CD4-positive, alpha-beta T cell treated with Interleukin-12 subunit alpha and Interleukin-12 subunit beta, for 1 hour (primary cell): ENCODE data around the gene ARG2.
"Not testable (repeated sequence)": the region's sequence is repeated elsewhere in the genome, so short reads cannot be mapped to it uniquely, and the experiment has no call there.

ENCODE experiments used
- DNase-seq: peaks from one replicate; pipeline ENCODE4 v3.0.0-alpha.2; 2020

Gene ARG2

GRCh38 chr14:67589204-67589770 is 30.4 kb upstream of the ARG2 start:
- DNase-seq = no peak

- not testable (repeated sequence) for DNase-seq
These were observed 26.1 kb upstream of the ARG2 start for GRCh38 chr14:67593650-67594049.

- DNase-seq = no peak
These were observed 24.3 kb upstream of the ARG2 start for GRCh38 chr14:67595392-67595791.

- peak; percentile 95 for DNase-seq
These were observed 19.8 kb upstream of the ARG2 start, which contains the start of gene PIGH for GRCh38 chr14:67599698-67600561. TSS of gene PIGH (minus strand) at chr14:67600268. CDS start at chr14:67600203, 65 bp downstream.

- DNase-seq = not testable (repeated sequence)
These were observed 19.2 kb upstream of the ARG2 start for GRCh38 chr14:67600562-67600974.

- no peak for DNase-seq
These were observed 17.6 kb upstream of the ARG2 start for GRCh38 chr14:67602076-67602475.

GRCh38 chr14:67602995-67603545 is 16.6 kb upstream of the ARG2 start:
- no peak for DNase-seq

GRCh38 chr14:67607646-67608045 is 12.1 kb upstream of the ARG2 start:
- no peak for DNase-seq

GRCh38 chr14:67609642-67610310 is 9.9 kb upstream of the ARG2 start:
- DNase-seq = no peak

GRCh38 chr14:67610491-67610890 is 9.2 kb upstream of the ARG2 start:
- no peak for DNase-seq

GRCh38 chr14:67618617-67619063 is 1.1 kb upstream of the ARG2 start:
- peak; percentile 85 for DNase-seq

GRCh38 chr14:67620217-67620785 is 581 bp downstream of the ARG2 start:
- DNase-seq = no peak

- no peak for DNase-seq
These were observed 3.0 kb downstream of the ARG2 start for GRCh38 chr14:67622675-67623074.

- no peak for DNase-seq
These were observed 3.4 kb downstream of the ARG2 start for GRCh38 chr14:67623114-67623513.

- DNase-seq = not testable (repeated sequence)
These were observed 6.4 kb downstream of the ARG2 start for GRCh38 chr14:67626131-67626530.

GRCh38 chr14:67627519-67627918 is 7.8 kb downstream of the ARG2 start:
- DNase-seq = no peak

GRCh38 chr14:67630186-67630585 is 10.5 kb downstream of the ARG2 start:
- no peak for DNase-seq

- DNase-seq = no peak
These were observed 11.2 kb downstream of the ARG2 start for GRCh38 chr14:67630938-67631337.

- DNase-seq = no peak
These were observed 13.9 kb downstream of the ARG2 start for GRCh38 chr14:67633451-67634147.

GRCh38 chr14:67636361-67636919 is 16.7 kb downstream of the ARG2 start:
- DNase-seq = no peak

GRCh38 chr14:67638642-67639041 is 18.9 kb downstream of the ARG2 start:
- no peak for DNase-seq

GRCh38 chr14:67641480-67641879 is 21.8 kb downstream of the ARG2 start:
- no peak for DNase-seq
